H9 (cell line): ENCODE results near the gene ULK2. TPM values are rescaled to one million over a fixed set of nuclear protein-coding genes. Genes with fewer than 3 reads are reported as not detected.

Experiments
- DNase-seq: peaks from one replicate; pipeline ENCODE4 v3.0.0-alpha.2; 2017
- H2AFZ ChIP-seq: one replicate; pipeline ENCODE4 v1.6.1; 2013; ENCODE audit warnings: mild to moderate bottlenecking, low read length, control low read depth, moderate library complexity
- H2AK5ac ChIP-seq: 2 replicates; pipeline ENCODE4 v1.6.1; 2013; ENCODE audit warnings: low read length, control low read depth, mixed read lengths; ENCODE audit not compliant: insufficient read length
- H2BK120ac ChIP-seq: one replicate; pipeline ENCODE4 v1.6.1; 2013; ENCODE audit warnings: low read depth, mild to moderate bottlenecking, low read length, control low read depth, inconsistent platforms; ENCODE audit not compliant: poor library complexity, severe bottlenecking
- H2BK12ac ChIP-seq: 2 replicates; pipeline ENCODE4 v1.6.1; 2013; ENCODE audit warnings: low read length, control low read depth, mixed read lengths, low read depth; ENCODE audit not compliant: insufficient read length
- H2BK15ac ChIP-seq: 2 replicates; pipeline ENCODE4 v1.6.1; 2013; ENCODE audit warnings: low read depth, low read length, control low read depth
- H2BK20ac ChIP-seq: one replicate; pipeline ENCODE4 v1.6.1; 2013; ENCODE audit warnings: low read depth, mild to moderate bottlenecking, low read length, control low read depth, inconsistent platforms; ENCODE audit not compliant: poor library complexity, severe bottlenecking
- H2BK5ac ChIP-seq: 2 replicates; pipeline ENCODE4 v1.6.1; 2013; ENCODE audit warnings: low read length, control low read depth, mixed read lengths; ENCODE audit not compliant: insufficient read length
- H3K14ac ChIP-seq: 2 replicates; pipeline ENCODE4 v1.6.1; 2013; ENCODE audit warnings: low read length, control low read depth; ENCODE audit not compliant: insufficient read depth
- H3K18ac ChIP-seq: 2 replicates; pipeline ENCODE4 v1.6.1; 2013; ENCODE audit warnings: low read depth, mild to moderate bottlenecking, mixed read lengths, low read length, control low read depth; ENCODE audit not compliant: insufficient read length
- H3K23ac ChIP-seq: 2 replicates; pipeline ENCODE4 v1.6.1; 2013; ENCODE audit warnings: low read length, control low read depth, mixed read lengths, low read depth; ENCODE audit not compliant: insufficient read length
- H3K23me2 ChIP-seq: 2 replicates; pipeline ENCODE4 v1.6.1; 2013; ENCODE audit warnings: low read depth, mild to moderate bottlenecking, mixed read lengths, low read length, control low read depth; ENCODE audit not compliant: insufficient read length, poor library complexity, severe bottlenecking
- H3K27ac ChIP-seq: 2 replicates; pipeline ENCODE4 v1.5.1; 2013; ENCODE audit warnings: low read length, control low read depth, mixed read lengths, low read depth; ENCODE audit not compliant: insufficient read length
- H3K27me3 ChIP-seq: 2 replicates; pipeline ENCODE4 v1.6.1; 2013; ENCODE audit warnings: low read length, control low read depth, inconsistent platforms; ENCODE audit not compliant: insufficient read depth
- H3K4ac ChIP-seq: 2 replicates; pipeline ENCODE4 v1.6.1; 2013; ENCODE audit warnings: low read depth, mild to moderate bottlenecking, control low read depth, inconsistent platforms, low read length, moderate library complexity
- H3K4me1 ChIP-seq: 2 replicates; pipeline ENCODE4 v1.6.1; 2013; ENCODE audit warnings: low read length, control low read depth, inconsistent platforms; ENCODE audit not compliant: insufficient read depth
- H3K4me2 ChIP-seq: 2 replicates; pipeline ENCODE4 v1.6.1; 2013; ENCODE audit warnings: low read length, control low read depth, mixed read lengths; ENCODE audit not compliant: insufficient read length, insufficient read depth
- H3K56ac ChIP-seq: 2 replicates; pipeline ENCODE4 v1.6.1; 2013; ENCODE audit warnings: low read depth, mild to moderate bottlenecking, mixed read lengths, low read length, control low read depth; ENCODE audit not compliant: insufficient read length
- H3K79me1 ChIP-seq: 2 replicates; pipeline ENCODE4 v1.6.1; 2013; ENCODE audit warnings: low read depth, mild to moderate bottlenecking, moderate library complexity, low read length, control low read depth, inconsistent platforms; ENCODE audit not compliant: insufficient read depth, poor library complexity, severe bottlenecking
- H3K79me2 ChIP-seq: 2 replicates; pipeline ENCODE4 v1.6.1; 2013; ENCODE audit warnings: low read length, control low read depth, inconsistent platforms; ENCODE audit not compliant: insufficient read depth
- H3K9ac ChIP-seq: 2 replicates; pipeline ENCODE4 v1.6.1; 2013; ENCODE audit warnings: low read length, control low read depth, mixed read lengths; ENCODE audit not compliant: insufficient read length; ENCODE audit errors: extremely low read depth
- H3K9me3 ChIP-seq: one replicate; pipeline ENCODE4 v1.6.1; 2013; ENCODE audit warnings: low read depth, low read length, inconsistent platforms; ENCODE audit not compliant: control insufficient read depth
- H3T11ph ChIP-seq: one replicate; pipeline ENCODE4 v1.6.1; 2013; ENCODE audit warnings: mild to moderate bottlenecking, low read length, control low read depth, inconsistent platforms
- H4K20me1 ChIP-seq: one replicate; pipeline ENCODE4 v1.6.1; 2013; ENCODE audit not compliant: control insufficient read depth, insufficient read length, insufficient read depth
- H4K5ac ChIP-seq: 2 replicates; pipeline ENCODE4 v1.6.1; 2013; ENCODE audit warnings: low read depth, mild to moderate bottlenecking, mixed read lengths, low read length, control low read depth; ENCODE audit not compliant: insufficient read length
- H4K8ac ChIP-seq: replicated peaks from 2 replicates; pipeline ENCODE4 v1.6.1; 2013; ENCODE audit warnings: low read length, control low read depth, mixed read lengths, low read depth; ENCODE audit not compliant: insufficient read length
- H4K91ac ChIP-seq: 2 replicates; pipeline ENCODE4 v1.6.1; 2013; ENCODE audit warnings: low read depth, mild to moderate bottlenecking, moderate library complexity, mixed read lengths, low read length, control low read depth; ENCODE audit not compliant: insufficient read length
- H3K27ac Mint-ChIP-seq, 3 experiments: 2 replicates in 2 of 3; 3 replicates in 1 of 3; pipeline ENCODE4 v1.8.0; 2020 to 2021; ENCODE audit warnings: mixed read lengths in 3 of 3, mild to moderate bottlenecking in 1 of 3, moderate library complexity in 1 of 3
- H3K27me3 Mint-ChIP-seq: 2 replicates; pipeline ENCODE4 v1.8.0; 2021; ENCODE audit warnings: low read depth, mild to moderate bottlenecking, moderate library complexity, mixed read lengths
- H3K36me3 Mint-ChIP-seq, 3 experiments: 2 replicates in 2 of 3; 3 replicates in 1 of 3; pipeline ENCODE4 v1.8.0; 2020 to 2021; ENCODE audit warnings: low read depth in 3 of 3, mixed read lengths in 3 of 3; ENCODE audit not compliant: insufficient read depth in 1 of 3
- H3K4me1 Mint-ChIP-seq, 2 experiments: 2 replicates each; pipeline ENCODE4 v1.8.0; 2020; ENCODE audit warnings: mixed read lengths in 2 of 2
- H3K4me3 Mint-ChIP-seq, 2 experiments: 2 replicates in 1 of 2; 3 replicates in 1 of 2; pipeline ENCODE4 v1.8.0; 2020 to 2021; ENCODE audit warnings: mild to moderate bottlenecking in 2 of 2, mixed read lengths in 2 of 2, moderate library complexity in 1 of 2
- H3K9me3 Mint-ChIP-seq, 2 experiments: 2 replicates in 1 of 2; 3 replicates in 1 of 2; pipeline ENCODE4 v1.8.0; 2020; ENCODE audit warnings: mild to moderate bottlenecking in 2 of 2, mixed read lengths in 2 of 2, moderate library complexity in 1 of 2
- WGBS: extraction: QIAGEN DNeasy Blood & Tissue Kit; methylation state at CpG from one replicate; pipeline ENCODE4 v1.1.7; 2013; ENCODE audit warnings: missing lambda C conversion rate, low lambda C conversion rate, mixed read lengths; ENCODE audit not compliant: insufficient read length; ENCODE audit errors: extremely low coverage; 5-methylcytosine and 5-hydroxymethylcytosine counted together
- total RNA-seq: library from RNA; stranded (reverse); gene quantifications from 2 replicates; pipeline ENCODE4 v1.2.1, GENCODE V29; 2021
- TF ChIP-seq, protein P1 (sequence below): fragments of 200-600 bp; sonication (generic); conservative IDR thresholded peaks from 3 replicates; pipeline ENCODE4 v1.8.0; 2021; ENCODE audit warnings: antibody characterized with exemption, mild to moderate bottlenecking

The ULK2 gene
- total RNA-seq, 1 experiment from 2014 or later: 11.5 TPM

- H3K27me3 ChIP-seq: no peaks in the 10 kb centered on the region; the same call in 1 of the 2 replicates
- H3K79me2 ChIP-seq: no peaks in the 10 kb centered on the region
- H4K5ac ChIP-seq: no peak within 1 kb of the TSS
- H3K4ac ChIP-seq: no peak within 1 kb of the TSS
- no peak within 1 kb of the TSS for H2BK15ac ChIP-seq
- H3K79me1 ChIP-seq: no peaks in the 10 kb centered on the region
- WGBS: no CpG with 5 or more reads among the region's 25 CpGs
- TF ChIP-seq, protein P1, sequence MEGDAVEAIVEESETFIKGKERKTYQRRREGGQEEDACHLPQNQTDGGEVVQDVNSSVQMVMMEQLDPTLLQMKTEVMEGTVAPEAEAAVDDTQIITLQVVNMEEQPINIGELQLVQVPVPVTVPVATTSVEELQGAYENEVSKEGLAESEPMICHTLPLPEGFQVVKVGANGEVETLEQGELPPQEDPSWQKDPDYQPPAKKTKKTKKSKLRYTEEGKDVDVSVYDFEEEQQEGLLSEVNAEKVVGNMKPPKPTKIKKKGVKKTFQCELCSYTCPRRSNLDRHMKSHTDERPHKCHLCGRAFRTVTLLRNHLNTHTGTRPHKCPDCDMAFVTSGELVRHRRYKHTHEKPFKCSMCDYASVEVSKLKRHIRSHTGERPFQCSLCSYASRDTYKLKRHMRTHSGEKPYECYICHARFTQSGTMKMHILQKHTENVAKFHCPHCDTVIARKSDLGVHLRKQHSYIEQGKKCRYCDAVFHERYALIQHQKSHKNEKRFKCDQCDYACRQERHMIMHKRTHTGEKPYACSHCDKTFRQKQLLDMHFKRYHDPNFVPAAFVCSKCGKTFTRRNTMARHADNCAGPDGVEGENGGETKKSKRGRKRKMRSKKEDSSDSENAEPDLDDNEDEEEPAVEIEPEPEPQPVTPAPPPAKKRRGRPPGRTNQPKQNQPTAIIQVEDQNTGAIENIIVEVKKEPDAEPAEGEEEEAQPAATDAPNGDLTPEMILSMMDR: no peak
- DNase-seq: no peak
- no peaks in the 10 kb centered on the region for H4K20me1 ChIP-seq
- no peak within 1 kb of the TSS for H3K27ac Mint-ChIP-seq
- no peak within 1 kb of the TSS for H3K18ac ChIP-seq
- no peak within 1 kb of the TSS for H3K14ac ChIP-seq
- H2BK120ac ChIP-seq: no peak within 1 kb of the TSS
- H2BK20ac ChIP-seq: no peak within 1 kb of the TSS
- H2AK5ac ChIP-seq: no peak within 1 kb of the TSS
- no peak within 1 kb of the TSS for H3K27ac ChIP-seq
- no peak within 1 kb of the TSS for H3K4me2 ChIP-seq
- no peaks in the 10 kb centered on the region; a peak in 1 of 7 replicates for H3K36me3 Mint-ChIP-seq
- no peaks in the 10 kb centered on the region for H3K4me1 ChIP-seq
- H3K9me3 ChIP-seq: no peaks in the 10 kb centered on the region
- H3K56ac ChIP-seq: no peak within 1 kb of the TSS
- H4K8ac ChIP-seq: no peak within 1 kb of the TSS
- no peak within 1 kb of the TSS for H3T11ph ChIP-seq
- H2AFZ ChIP-seq: no peak within 1 kb of the TSS
- no peak within 1 kb of the TSS for H3K23ac ChIP-seq
- no peak within 1 kb of the TSS for H3K9ac ChIP-seq
- peaks cover 18% of the 10 kb centered on the region for H3K27me3 Mint-ChIP-seq
- H3K4me3 Mint-ChIP-seq: no peak within 1 kb of the TSS
- peaks cover 0 to 3% of the 10 kb centered on the region in 2 experiments; a peak in 1 of 5 replicates for H3K9me3 Mint-ChIP-seq
- H3K23me2 ChIP-seq: peaks cover 7% of the 10 kb centered on the region
- H2BK5ac ChIP-seq: no peak within 1 kb of the TSS
- peaks cover 22 to 25% of the 10 kb centered on the region in 2 experiments for H3K4me1 Mint-ChIP-seq
- no peak within 1 kb of the TSS for H2BK12ac ChIP-seq
- H4K91ac ChIP-seq: no peak within 1 kb of the TSS
These were observed 119.6 kb downstream of the ULK2 start, which contains the start of gene ALDH3A1 for GRCh38 chr17:19747829-19748806. Gene ALDH3A1, minus strand, starts transcription at chr17:19748298. Its CDS starts 3,169 bp downstream, at chr17:19745129.
